HG02759 (cell line): ENCODE measurements around the gene CKB.

ENCODE experiments used
- ATAC-seq: cut with Tn5 transposase; IDR thresholded peaks from one replicate; pipeline ENCODE4 v1.9.1; 2021; ENCODE audit warnings: mild to moderate bottlenecking, moderate library complexity; ENCODE audit not compliant: unreplicated experiment

CKB gene

GRCh38 chr14:103550451-103551337, 28.1 kb upstream of the CKB start:
- no peak for ATAC-seq

GRCh38 chr14:103549361-103550311, 27.0 kb upstream of the CKB start:
- ATAC-seq: no peak

- ATAC-seq: no peak
Measured at GRCh38 chr14:103548463-103549351, 26.1 kb upstream of the CKB start.

- no peak for ATAC-seq
Measured at GRCh38 chr14:103547941-103548462, 25.4 kb upstream of the CKB start.

DNA sequence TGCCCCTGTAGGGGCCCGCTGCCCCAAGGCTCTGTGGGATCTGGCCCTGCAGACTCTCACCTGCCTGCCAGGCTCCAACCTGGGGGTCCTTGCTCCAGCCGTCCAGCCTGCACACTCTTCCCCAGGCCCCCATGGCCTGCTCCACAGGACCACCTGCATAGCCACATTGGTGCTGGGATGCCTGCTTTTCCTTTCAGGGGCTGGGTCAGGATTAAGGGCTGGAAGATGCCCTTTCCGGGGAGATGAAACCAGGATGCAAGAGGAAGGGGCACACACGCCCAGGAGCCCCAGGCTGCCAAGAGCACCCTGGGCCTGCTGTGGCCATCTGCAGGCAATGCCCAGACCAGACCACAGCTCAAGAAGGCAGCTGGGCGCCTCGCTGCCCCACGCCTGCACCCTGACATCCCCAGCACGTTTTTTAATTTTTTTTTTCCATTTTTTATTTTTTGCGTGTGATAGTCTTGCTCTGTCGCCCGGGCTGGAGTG, 24.9 kb upstream of the CKB start:
- ATAC-seq: no peak

DNA sequence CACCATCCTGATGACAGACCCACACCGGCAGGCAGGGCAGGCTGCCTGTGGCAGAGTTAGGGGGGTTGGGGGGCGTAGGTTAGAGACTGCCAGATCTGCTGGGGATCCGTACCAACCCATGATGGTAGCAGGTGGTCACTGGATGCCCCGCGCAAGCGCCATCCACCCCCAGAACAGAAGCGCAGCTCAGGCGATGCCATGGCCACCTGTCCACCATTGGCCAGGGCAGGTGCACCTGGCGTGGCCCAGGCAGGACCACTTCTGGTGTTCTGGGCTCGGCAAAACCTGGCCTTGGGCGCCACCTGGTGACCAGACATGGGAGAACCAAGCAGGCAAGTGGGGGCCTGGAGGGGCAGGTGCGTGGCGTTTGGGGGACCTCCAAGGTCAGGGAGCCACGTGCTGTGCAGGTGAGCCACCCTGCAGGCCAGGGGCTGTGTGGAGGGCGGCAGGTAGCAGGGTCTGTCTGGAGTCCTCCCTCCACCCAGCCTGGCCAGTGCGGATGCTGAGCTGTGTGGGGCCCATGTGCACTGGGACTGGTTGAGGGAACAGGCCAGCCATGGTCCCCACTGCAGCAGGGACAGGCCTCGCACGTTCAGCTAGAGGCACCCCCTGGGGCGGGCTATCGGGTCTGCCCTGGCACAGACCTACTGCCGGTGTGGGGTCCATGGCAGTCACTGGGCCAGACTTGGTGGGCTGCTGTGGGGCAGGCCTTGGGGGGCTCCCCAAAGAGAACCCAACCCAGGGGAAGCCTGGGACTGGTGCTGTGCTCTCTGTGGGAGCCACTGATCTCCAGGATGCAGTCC, 24.2 kb upstream of the CKB start:
- no peak for ATAC-seq

- no peak for ATAC-seq
Measured at GRCh38 chr14:103545915-103546651, 23.5 kb upstream of the CKB start.

GRCh38 chr14:103545219-103545914, 22.7 kb upstream of the CKB start:
- no peak for ATAC-seq

DNA sequence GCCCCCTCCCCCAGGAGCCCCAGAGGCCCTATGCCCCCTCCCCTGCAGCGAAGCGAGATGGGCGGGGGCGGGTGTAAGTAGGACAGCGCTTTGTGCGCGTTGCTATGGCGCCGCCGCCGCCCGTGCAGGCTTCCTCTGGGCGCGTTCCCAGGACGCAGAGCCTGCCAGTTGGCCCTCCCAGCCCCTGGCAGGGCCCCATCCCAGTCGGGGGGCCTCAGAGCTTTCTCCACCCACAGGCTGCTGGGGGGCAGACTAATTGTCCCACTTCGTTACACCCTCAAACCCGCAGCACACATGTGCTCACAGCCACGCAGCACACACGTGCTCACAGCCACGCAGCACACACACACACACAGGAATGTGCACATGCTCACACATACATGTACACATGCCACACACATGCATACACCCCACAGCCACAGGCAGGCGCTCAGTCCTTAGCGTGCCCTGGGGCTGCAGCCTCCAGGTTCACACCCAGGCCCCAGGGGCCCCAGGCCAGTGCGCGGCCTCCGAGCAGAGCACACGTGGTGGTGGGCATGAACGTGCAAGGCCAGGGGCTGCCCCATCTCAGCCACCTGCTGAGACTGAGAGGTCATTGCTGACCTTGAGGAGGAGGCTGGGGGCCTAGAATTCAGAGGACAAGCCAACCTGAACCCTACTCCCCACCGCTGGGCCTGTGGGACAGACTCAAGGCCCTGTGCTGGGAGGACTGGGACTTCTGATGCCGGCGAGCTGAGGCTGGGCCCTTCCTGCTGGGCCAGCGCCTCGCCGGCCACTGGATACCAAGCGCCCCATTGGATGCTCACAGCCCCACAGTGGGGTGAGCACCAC, 22.0 kb upstream of the CKB start:
- ATAC-seq: no peak

- ATAC-seq: no peak
Measured at GRCh38 chr14:103543721-103544387, 21.2 kb upstream of the CKB start.

GRCh38 chr14:103543140-103543539, 20.5 kb upstream of the CKB start:
- ATAC-seq: no peak

GRCh38 chr14:103542605-103543088, 20.0 kb upstream of the CKB start:
- no peak for ATAC-seq

DNA sequence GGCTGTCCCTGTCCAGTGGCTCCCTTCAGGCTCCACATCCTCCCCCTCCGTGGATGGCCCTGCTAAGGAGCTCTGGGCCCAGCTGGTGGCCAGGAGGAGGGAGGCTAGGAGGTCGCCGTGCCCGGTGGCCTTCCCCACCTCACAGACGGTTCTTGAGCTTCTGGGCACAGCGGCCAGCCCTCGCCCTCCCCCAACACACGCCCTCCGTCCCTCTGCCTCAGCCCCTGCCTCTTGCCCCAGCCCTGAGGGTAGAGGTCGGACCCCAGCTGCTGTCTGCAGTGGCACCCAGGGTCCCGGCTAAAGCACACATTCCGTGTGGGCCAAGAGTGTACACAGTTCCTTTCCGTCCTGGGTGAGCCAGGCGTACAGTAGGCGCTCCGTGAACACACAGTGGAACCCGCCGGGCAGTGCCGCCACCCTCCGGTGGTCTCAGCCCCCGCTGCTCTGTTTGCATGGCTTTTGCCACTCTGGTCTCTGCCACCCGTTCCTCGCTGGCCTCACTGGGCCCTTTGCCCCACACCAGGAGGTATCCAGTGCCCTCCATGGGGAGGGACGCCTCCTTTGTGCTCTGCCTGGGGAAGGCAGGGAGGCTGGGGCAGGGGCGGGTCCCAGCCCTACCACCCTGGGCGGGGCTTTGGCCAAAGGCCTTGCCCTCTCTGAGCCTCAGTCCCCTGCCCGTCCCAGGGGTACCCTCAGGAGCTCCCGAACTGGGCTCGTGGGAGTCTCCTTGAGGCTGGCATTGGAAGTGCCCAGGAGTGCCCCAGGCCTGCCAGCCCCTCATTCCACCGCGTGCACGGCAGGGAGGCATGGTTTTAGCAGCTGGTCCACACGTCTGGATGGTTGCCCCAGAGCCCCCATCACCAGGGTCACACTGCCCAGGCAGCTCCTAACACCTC, 19.3 kb upstream of the CKB start:
- no peak for ATAC-seq

- no peak for ATAC-seq
Measured at GRCh38 chr14:103540821-103541708, 18.4 kb upstream of the CKB start.
